Measurements from ENCODE around the gene ULBP1. TPM values are rescaled to one million over a fixed set of nuclear protein-coding genes. Genes with fewer than 3 reads are reported as not detected.

The ULBP1 gene
- 0.84 to 1.1 TPM (median 1.0 TPM) in 5 replicates for total RNA-seq (2022; extraction: Qiagen RNA extraction; ENCODE audit: low read depth)

GRCh38 chr6:149963462-149964307 is at the start of gene ULBP1:
Gene ULBP1 (plus strand): TSS chr6:149963943. CDS start chr6:149964050, 107 bp downstream.

GRCh38 chr6:149922642-149923326 is 41.0 kb upstream of the ULBP1 start, which contains the start of gene RAET1G:
Gene RAET1G (minus strand): TSS chr6:149923121. CDS start chr6:149923010, 111 bp downstream.

GRCh38 chr6:149941583-149942460 is 21.9 kb upstream of the ULBP1 start, which contains the start of gene ULBP2:
Gene ULBP2 (plus strand): TSS chr6:149942014. CDS start chr6:149942073, 59 bp downstream.

Other genes starting within 250 kb of the ULBP1 start
- gene LATS1, start 245.8 kb upstream of the ULBP1 start, total RNA-seq (2022; extraction: Qiagen RNA extraction; ENCODE audit: low read depth) = 6.6 to 10.2 TPM (median 9.2 TPM) in 5 replicates
- 11.9 to 20.3 TPM (median 17.2 TPM) in 5 replicates for gene NUP43, start 217.4 kb upstream of the ULBP1 start, total RNA-seq (2022; extraction: Qiagen RNA extraction; ENCODE audit: low read depth)
- 81.7 to 93.9 TPM (median 89.4 TPM) in 5 replicates for gene PCMT1, start 214.2 kb upstream of the ULBP1 start, total RNA-seq (2022; extraction: Qiagen RNA extraction; ENCODE audit: low read depth)
- gene LRP11, start 99.6 kb upstream of the ULBP1 start, total RNA-seq (2022; extraction: Qiagen RNA extraction; ENCODE audit: low read depth) = 32.7 to 48.4 TPM (median 43.0 TPM) in 5 replicates
- gene RAET1E, start 65.8 kb upstream of the ULBP1 start, total RNA-seq (2022; extraction: Qiagen RNA extraction; ENCODE audit: low read depth) = 2.2 to 3.4 TPM (median 2.9 TPM) in 5 replicates
- 7.5 to 12.2 TPM (median 10.3 TPM) in 5 replicates for gene RAET1G, start 40.8 kb upstream of the ULBP1 start, total RNA-seq (2022; extraction: Qiagen RNA extraction; ENCODE audit: low read depth)
- gene ULBP2, start 21.9 kb upstream of the ULBP1 start, total RNA-seq (2022; extraction: Qiagen RNA extraction; ENCODE audit: low read depth) = 3.4 to 4.6 TPM (median 3.5 TPM) in 5 replicates
- 0.18 to 0.58 TPM (median 0.36 TPM) in 5 replicates for gene RAET1L, start 61.6 kb downstream of the ULBP1 start, total RNA-seq (2022; extraction: Qiagen RNA extraction; ENCODE audit: low read depth)
- gene ULBP3, start 105.2 kb downstream of the ULBP1 start, total RNA-seq (2022; extraction: Qiagen RNA extraction; ENCODE audit: low read depth) = 3.7 to 5.0 TPM (median 4.0 TPM) in 5 replicates
- gene PPP1R14C, start 179.1 kb downstream of the ULBP1 start, total RNA-seq (2022; extraction: Qiagen RNA extraction; ENCODE audit: low read depth) = 0.53 to 1.4 TPM (median 0.78 TPM) in 5 replicates

Measured in A549 treated with DMSO at 1 μM for 4 hours (cell line).